Measurements from ENCODE around the gene AK2. TPM values are rescaled to one million over a fixed set of nuclear protein-coding genes. Genes with fewer than 3 reads are reported as not detected.

AK2 gene
- total RNA-seq, 1 donor = 99.7 TPM

GRCh38 chr1:32965251-32965747, 71.4 kb downstream of the AK2 start:
- TF ChIP-seq CTCF (IDR thresholded peaks at IDR 0.05; ENCODE audit: insufficient read depth, low read depth, low read length) = no peak
- peak overlapping the region; percentile 83 for H3K4me3 ChIP-seq (ENCODE audit: low read depth, low read length)
- DNase-seq (ENCODE audit: low read depth) = no peak

GRCh38 chr1:32964461-32965250, 72.0 kb downstream of the AK2 start, which contains the start of gene RNF19B:
RNF19B (minus strand) TSS chr1:32964809; CDS start chr1:32964685, 124 bp downstream.
- DNase-seq (ENCODE audit: low read depth) = peak; percentile 93
- no peak for TF ChIP-seq CTCF (IDR thresholded peaks at IDR 0.05; ENCODE audit: insufficient read depth, low read depth, low read length)

GRCh38 chr1:32963746-32964460, 72.8 kb downstream of the AK2 start:
- DNase-seq (ENCODE audit: low read depth) = peak; percentile 58
- peak overlapping the region; percentile 83 for H3K4me3 ChIP-seq (ENCODE audit: low read depth, low read length)
- TF ChIP-seq CTCF (IDR thresholded peaks at IDR 0.05; ENCODE audit: insufficient read depth, low read depth, low read length) = no peak

More at GRCh38 chr1:32964461-32965250, 72.0 kb downstream of the AK2 start, which contains the start of gene RNF19B:
- H3K4me3 ChIP-seq (ENCODE audit: low read depth, low read length) = peak within 1 kb of the TSS; percentile 83

GRCh38 chr1:32962248-32962896, 74.3 kb downstream of the AK2 start:
- peak overlapping the region; percentile 83 for H3K4me3 ChIP-seq (ENCODE audit: low read depth, low read length)
- no peak for TF ChIP-seq CTCF (IDR thresholded peaks at IDR 0.05; ENCODE audit: insufficient read depth, low read depth, low read length)
- peak; percentile 66 for DNase-seq (ENCODE audit: low read depth)

- TF ChIP-seq CTCF (IDR thresholded peaks at IDR 0.05; ENCODE audit: insufficient read depth, low read depth, low read length) = no peak
Measured at GRCh38 chr1:32960819-32961355, 75.8 kb downstream of the AK2 start.

GRCh38 chr1:32960342-32960741, 76.3 kb downstream of the AK2 start:
- TF ChIP-seq CTCF (IDR thresholded peaks at IDR 0.05; ENCODE audit: insufficient read depth, low read depth, low read length) = no peak
- H3K4me3 ChIP-seq (ENCODE audit: low read depth, low read length) = no peak overlapping the region
- no peak for DNase-seq (ENCODE audit: low read depth)

More at GRCh38 chr1:32960819-32961355, 75.8 kb downstream of the AK2 start:
- no peak overlapping the region for H3K4me3 ChIP-seq (ENCODE audit: low read depth, low read length)
- no peak for DNase-seq (ENCODE audit: low read depth)

All from fibroblast of villous mesenchyme (primary cell).